Measurements from ENCODE around the gene POMT1.
"Not testable (repeated sequence)": the region's sequence is repeated elsewhere in the genome, so short reads cannot be mapped to it uniquely, and the experiment has no call there.

The POMT1 gene

GRCh38 chr9:131502781-131503625, at the start of gene POMT1:
POMT1 (plus strand) TSS chr9:131502918; CDS start chr9:131504219, 1,301 bp downstream.
- Mint-ChIP-seq H3K4me3 (peak within 1 kb of the TSS; percentile 95), H3K27me3 (no peaks in the 10 kb centered on the region), H3K27ac (peak within 1 kb of the TSS; percentile 81), H3K9me3 (no peaks in the 10 kb centered on the region), H3K36me3 (peaks cover 4% of the 10 kb centered on the region), H3K4me1 (peaks cover 61% of the 10 kb centered on the region)

- Mint-ChIP-seq H3K4me1 (peaks cover 32% of the 10 kb centered on the region), H3K36me3 (peaks cover 24% of the 10 kb centered on the region), H3K9me3 (no peaks in the 10 kb centered on the region), H3K4me3 (no peak overlapping the region), H3K27ac (peak overlapping the region; percentile 84), H3K27me3 (no peaks in the 10 kb centered on the region)
These were observed 48.7 kb upstream of the POMT1 start for GRCh38 chr9:131454028-131454427.

GRCh38 chr9:131455655-131456054, 47.1 kb upstream of the POMT1 start:
- H3K36me3 Mint-ChIP-seq: peaks cover 23% of the 10 kb centered on the region
- H3K9me3 Mint-ChIP-seq, H3K4me3 Mint-ChIP-seq: not testable (repeated sequence)

GRCh38 chr9:131457746-131458145, 45.0 kb upstream of the POMT1 start:
- Mint-ChIP-seq H3K27me3 (no peaks in the 10 kb centered on the region), H3K27ac (peak overlapping the region; percentile 6), H3K9me3 (no peaks in the 10 kb centered on the region), H3K4me3 (no peak overlapping the region), H3K36me3 (peaks cover 23% of the 10 kb centered on the region), H3K4me1 (peaks cover 12% of the 10 kb centered on the region)

More at GRCh38 chr9:131455655-131456054, 47.1 kb upstream of the POMT1 start:
- H3K27me3 Mint-ChIP-seq, H3K27ac Mint-ChIP-seq: not testable (repeated sequence)
- peaks cover 25% of the 10 kb centered on the region for H3K4me1 Mint-ChIP-seq

GRCh38 chr9:131459056-131459455, 43.7 kb upstream of the POMT1 start:
- Mint-ChIP-seq H3K36me3 (peaks cover 20% of the 10 kb centered on the region), H3K9me3 (no peaks in the 10 kb centered on the region), H3K27ac (no peak overlapping the region), H3K4me1 (peaks cover 6% of the 10 kb centered on the region), H3K4me3 (no peak overlapping the region), H3K27me3 (no peaks in the 10 kb centered on the region)

- Mint-ChIP-seq H3K4me1 (peaks cover 5% of the 10 kb centered on the region), H3K9me3 (no peaks in the 10 kb centered on the region), H3K27me3 (no peaks in the 10 kb centered on the region), H3K27ac (peak overlapping the region; percentile 30), H3K4me3 (no peak overlapping the region), H3K36me3 (peaks cover 18% of the 10 kb centered on the region)
These were observed 41.6 kb upstream of the POMT1 start for GRCh38 chr9:131461166-131461565.

GRCh38 chr9:131464354-131465000, 38.2 kb upstream of the POMT1 start:
- Mint-ChIP-seq H3K36me3 (peaks cover 10% of the 10 kb centered on the region), H3K4me1 (peaks cover 5% of the 10 kb centered on the region), H3K27me3 (no peaks in the 10 kb centered on the region), H3K9me3 (no peaks in the 10 kb centered on the region), H3K27ac (no peak overlapping the region), H3K4me3 (no peak overlapping the region)

GRCh38 chr9:131465401-131465800, 37.3 kb upstream of the POMT1 start:
- peaks cover 10% of the 10 kb centered on the region for H3K36me3 Mint-ChIP-seq

GRCh38 chr9:131467214-131467935, 35.3 kb upstream of the POMT1 start:
- H3K27me3 Mint-ChIP-seq: no peaks in the 10 kb centered on the region
- no peak overlapping the region for H3K27ac Mint-ChIP-seq
- no peaks in the 10 kb centered on the region for H3K4me1 Mint-ChIP-seq
- peaks cover 13% of the 10 kb centered on the region for H3K36me3 Mint-ChIP-seq
- H3K9me3 Mint-ChIP-seq: no peaks in the 10 kb centered on the region
- H3K4me3 Mint-ChIP-seq: no peak overlapping the region

More at GRCh38 chr9:131465401-131465800, 37.3 kb upstream of the POMT1 start:
- H3K4me3 Mint-ChIP-seq: no peak overlapping the region
- no peaks in the 10 kb centered on the region for H3K9me3 Mint-ChIP-seq
- H3K27me3 Mint-ChIP-seq: no peaks in the 10 kb centered on the region
- peaks cover 4% of the 10 kb centered on the region for H3K4me1 Mint-ChIP-seq
- H3K27ac Mint-ChIP-seq: no peak overlapping the region

- H3K36me3 Mint-ChIP-seq: peaks cover 16% of the 10 kb centered on the region
These were observed 34.7 kb upstream of the POMT1 start for GRCh38 chr9:131468031-131468430.

GRCh38 chr9:131469356-131469755, 33.4 kb upstream of the POMT1 start:
- Mint-ChIP-seq H3K27me3 (no peaks in the 10 kb centered on the region), H3K4me3 (no peak overlapping the region), H3K36me3 (peaks cover 16% of the 10 kb centered on the region), H3K9me3 (no peaks in the 10 kb centered on the region), H3K4me1 (no peaks in the 10 kb centered on the region), H3K27ac (no peak overlapping the region)

More at GRCh38 chr9:131468031-131468430, 34.7 kb upstream of the POMT1 start:
- no peaks in the 10 kb centered on the region for H3K4me1 Mint-ChIP-seq
- no peak overlapping the region for H3K27ac Mint-ChIP-seq
- no peaks in the 10 kb centered on the region for H3K9me3 Mint-ChIP-seq
- no peak overlapping the region for H3K4me3 Mint-ChIP-seq
- no peaks in the 10 kb centered on the region for H3K27me3 Mint-ChIP-seq

GRCh38 chr9:131469951-131470350, 32.8 kb upstream of the POMT1 start:
- Mint-ChIP-seq H3K4me1 (no peaks in the 10 kb centered on the region), H3K9me3 (no peaks in the 10 kb centered on the region), H3K27ac (no peak overlapping the region), H3K36me3 (peaks cover 16% of the 10 kb centered on the region), H3K27me3 (no peaks in the 10 kb centered on the region), H3K4me3 (no peak overlapping the region)

- H3K27ac Mint-ChIP-seq: no peak overlapping the region
- H3K4me1 Mint-ChIP-seq: no peaks in the 10 kb centered on the region
- peaks cover 16% of the 10 kb centered on the region for H3K36me3 Mint-ChIP-seq
- no peaks in the 10 kb centered on the region for H3K9me3 Mint-ChIP-seq
- no peaks in the 10 kb centered on the region for H3K27me3 Mint-ChIP-seq
- no peak overlapping the region for H3K4me3 Mint-ChIP-seq
These were observed 32.1 kb upstream of the POMT1 start for GRCh38 chr9:131470581-131470991.

GRCh38 chr9:131472085-131472484, 30.6 kb upstream of the POMT1 start:
- not testable (repeated sequence) for H3K27ac Mint-ChIP-seq, H3K4me3 Mint-ChIP-seq, H3K4me1 Mint-ChIP-seq, H3K27me3 Mint-ChIP-seq, H3K9me3 Mint-ChIP-seq
- H3K36me3 Mint-ChIP-seq: peaks cover 16% of the 10 kb centered on the region

- Mint-ChIP-seq H3K36me3 (peaks cover 17% of the 10 kb centered on the region), H3K27me3 (no peaks in the 10 kb centered on the region), H3K9me3 (no peaks in the 10 kb centered on the region), H3K27ac (no peak overlapping the region), H3K4me3 (no peak overlapping the region), H3K4me1 (no peaks in the 10 kb centered on the region)
These were observed 29.4 kb upstream of the POMT1 start for GRCh38 chr9:131473198-131473885.
